ENCODE data around the gene MEGF6.

MEGF6 gene

DNA sequence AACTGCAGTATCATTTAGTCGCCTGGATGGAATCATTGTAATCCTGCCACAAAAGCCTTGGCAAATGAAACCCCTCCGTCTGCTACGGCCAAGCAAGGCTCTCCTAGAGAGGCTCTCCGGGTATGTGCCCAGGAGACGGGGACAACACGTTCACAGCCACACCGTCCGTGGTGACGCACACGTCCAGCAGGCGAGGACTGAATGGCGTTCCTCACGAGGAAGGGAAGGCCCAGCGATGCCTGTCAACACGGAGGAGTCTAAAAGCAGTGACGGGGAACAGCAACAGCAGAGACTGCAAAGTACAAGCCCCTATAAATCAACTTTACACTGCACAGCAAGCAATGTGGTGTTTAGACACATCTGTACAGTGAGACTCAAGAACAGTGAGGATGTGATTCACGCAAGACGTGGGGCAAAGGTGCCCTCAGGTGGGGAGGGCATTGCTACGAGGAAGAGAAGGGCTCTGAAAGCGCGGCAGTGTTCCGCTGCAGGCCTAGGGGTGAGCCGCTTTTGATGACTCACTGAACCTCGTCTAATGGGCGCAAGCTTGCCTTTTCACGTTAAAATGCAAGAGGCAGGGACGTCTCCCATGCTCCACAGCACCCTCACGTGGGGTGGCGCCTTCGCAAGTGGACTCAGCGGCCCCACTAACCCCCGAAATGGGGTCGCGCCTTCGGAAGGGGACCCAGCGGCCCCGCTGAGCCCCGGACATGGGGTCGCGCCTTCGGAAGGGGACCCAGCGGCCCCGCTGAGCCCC is 31.8 kb upstream of the MEGF6 start:
- DNase-seq: no peak

DNA sequence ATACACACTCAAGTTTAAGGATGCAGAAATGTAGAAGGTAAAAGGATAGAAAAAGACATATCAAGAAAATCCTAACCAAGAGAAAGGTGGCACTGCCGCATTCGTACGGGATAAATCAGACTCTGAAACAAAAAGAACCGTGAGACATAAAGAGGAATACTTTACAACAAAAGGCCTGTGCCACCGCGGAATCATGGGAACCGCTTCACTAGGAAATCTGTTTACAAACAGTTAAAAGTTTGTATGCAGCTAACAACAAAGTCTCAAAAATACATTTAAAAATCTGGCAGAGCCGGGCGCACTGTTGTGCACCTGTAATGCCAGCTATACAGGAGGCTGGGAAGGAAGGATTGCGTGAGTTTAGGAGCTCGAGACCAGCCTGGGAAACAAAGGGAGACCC is 30.5 kb upstream of the MEGF6 start:
- DNase-seq: no peak

DNA sequence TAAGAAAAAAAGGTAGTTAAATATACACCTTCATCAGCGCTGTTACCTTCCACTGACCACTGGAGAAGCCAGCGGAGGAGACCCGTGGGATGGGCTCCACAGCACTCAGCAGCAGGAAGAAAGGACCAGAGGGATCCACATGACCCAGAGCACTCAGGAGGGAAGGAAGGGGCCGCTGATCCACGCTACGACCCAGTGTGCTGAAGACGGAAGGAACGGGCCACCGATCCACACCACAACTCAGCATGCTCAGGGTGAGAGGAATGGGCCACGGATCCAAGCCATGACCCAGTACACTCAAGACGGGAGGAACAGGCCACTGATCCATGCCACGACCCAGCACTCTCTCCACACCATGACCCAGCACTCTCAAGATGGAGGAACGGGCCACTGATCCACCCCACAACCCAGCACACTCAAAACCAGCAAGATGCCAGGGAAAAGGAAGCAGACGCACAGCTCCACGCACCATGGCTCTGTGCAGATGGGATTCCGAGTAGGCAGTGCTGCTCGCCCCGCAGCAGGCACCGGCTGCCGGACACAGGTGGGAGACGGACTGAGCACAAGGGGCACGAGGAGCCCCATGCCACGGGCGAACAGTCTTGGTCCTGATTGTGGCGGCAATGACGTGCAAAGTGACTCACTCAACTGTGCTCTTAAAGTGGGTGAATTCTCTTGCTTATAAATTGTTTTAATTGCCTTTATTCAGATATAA is 29.9 kb upstream of the MEGF6 start:
- no peak for DNase-seq

- no peak for DNase-seq
These were observed 29.0 kb upstream of the MEGF6 start for GRCh38 chr1:3640121-3640837.

- no peak for DNase-seq
These were observed 28.1 kb upstream of the MEGF6 start for GRCh38 chr1:3639397-3639911.

GRCh38 chr1:3638676-3639075 is 27.4 kb upstream of the MEGF6 start:
- no peak for DNase-seq

DNA sequence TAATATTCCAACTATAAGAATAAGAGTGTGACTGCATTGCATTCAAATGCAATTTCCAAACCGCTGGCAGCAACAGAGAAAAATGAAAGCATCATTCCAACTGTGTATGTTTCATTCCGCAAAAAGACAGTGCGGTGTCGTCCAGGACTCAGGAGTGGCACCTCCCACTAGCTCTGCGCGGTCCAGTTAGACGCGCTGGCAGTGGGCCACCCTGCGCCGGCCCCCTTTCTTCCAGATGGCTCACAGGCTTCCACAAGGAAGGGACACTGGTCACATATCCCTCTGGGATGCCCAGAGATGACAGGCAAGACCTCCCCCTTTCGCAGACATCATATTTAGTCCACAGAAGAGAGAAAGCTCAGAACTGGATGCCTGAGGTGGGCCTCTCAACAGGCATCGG is 26.7 kb upstream of the MEGF6 start:
- no peak for DNase-seq

- no peak for DNase-seq
These were observed 25.2 kb upstream of the MEGF6 start for GRCh38 chr1:3636531-3636930.

GRCh38 chr1:3636080-3636479 is 24.8 kb upstream of the MEGF6 start:
- DNase-seq: no peak

- DNase-seq: no peak
These were observed 22.9 kb upstream of the MEGF6 start for GRCh38 chr1:3634059-3634800.

DNA sequence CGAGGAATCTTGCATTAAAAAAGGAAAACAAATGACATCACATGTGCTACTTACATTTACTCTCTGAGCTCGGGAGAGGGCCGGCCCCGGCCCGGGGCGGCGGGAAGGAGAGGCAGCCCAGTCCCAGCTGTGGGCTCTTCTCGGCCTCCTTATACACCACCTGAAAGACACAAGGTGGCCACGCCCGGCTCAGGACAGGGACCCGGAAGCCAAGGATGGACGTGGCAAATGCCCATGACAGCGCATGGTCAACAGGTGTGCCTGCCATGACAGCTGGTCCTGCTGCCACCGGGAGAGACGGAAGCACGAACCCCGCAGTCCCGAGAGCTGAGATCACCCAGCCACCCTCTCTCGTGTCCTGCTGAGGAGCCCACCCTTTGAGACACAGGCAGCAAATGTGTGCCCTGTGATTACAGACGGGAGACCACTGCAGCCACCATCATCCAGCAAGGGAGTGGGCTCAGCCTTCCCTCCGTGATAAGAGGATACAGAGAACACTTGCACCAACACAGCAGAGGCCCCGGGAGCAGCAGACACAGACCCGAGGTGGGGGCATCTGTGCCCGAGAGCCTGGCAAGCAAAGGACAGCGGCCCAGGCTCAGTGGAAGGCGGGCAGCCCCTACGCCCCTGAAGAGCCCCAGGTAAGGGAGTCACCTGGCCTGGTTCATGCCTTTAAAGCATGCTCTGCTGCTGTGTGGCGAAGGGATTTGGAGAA is 22.2 kb upstream of the MEGF6 start:
- no peak for DNase-seq

- DNase-seq: no peak
These were observed 21.5 kb upstream of the MEGF6 start for GRCh38 chr1:3632716-3633343.

DNA sequence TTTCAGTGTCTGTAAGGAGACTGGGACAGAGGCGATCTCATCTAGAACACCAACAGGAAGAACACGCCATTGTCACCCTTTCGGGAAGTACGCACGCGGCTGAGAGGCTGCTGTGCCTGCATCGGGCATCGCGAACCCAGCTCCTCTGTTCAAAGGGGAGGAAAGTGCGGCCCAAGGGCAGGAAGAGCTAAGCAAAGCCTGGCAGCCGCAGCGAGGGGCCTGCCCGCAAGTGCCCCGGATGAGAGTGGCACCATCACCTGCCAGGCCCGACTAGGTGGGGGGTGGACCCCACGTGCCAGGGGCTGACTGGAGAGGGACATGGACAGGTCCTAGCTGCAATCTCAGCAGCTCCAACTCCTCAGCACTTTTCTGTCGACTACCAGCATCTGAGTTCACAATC is 21.0 kb upstream of the MEGF6 start:
- no peak for DNase-seq

GRCh38 chr1:3631320-3632260 is 20.3 kb upstream of the MEGF6 start:
- no peak for DNase-seq

- no peak for DNase-seq
These were observed 19.6 kb upstream of the MEGF6 start for GRCh38 chr1:3630914-3631313.

DNA sequence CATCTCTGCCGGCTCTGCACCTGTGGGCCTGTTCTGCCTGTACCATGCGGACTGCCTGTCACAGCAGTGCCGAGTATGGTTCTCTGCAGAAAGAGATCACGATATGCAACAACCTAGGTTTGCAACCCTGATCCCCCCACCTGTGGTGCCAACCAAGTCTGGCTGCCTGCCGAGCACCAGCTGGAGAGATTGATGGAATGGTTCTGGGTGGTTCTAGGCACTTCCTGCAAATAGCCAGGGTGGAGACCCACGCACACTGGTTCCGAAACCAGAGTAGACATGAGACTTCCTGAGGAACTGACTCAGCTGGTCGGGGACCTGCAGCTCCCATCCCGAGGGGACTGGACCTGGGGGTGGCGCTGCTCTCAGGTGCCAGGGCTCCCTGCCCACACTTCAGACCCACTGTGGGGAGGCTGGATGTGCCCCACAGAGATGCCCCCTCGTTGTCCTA is 18.9 kb upstream of the MEGF6 start:
- DNase-seq: no peak

GRCh38 chr1:3629561-3630160 is 18.4 kb upstream of the MEGF6 start:
- no peak for DNase-seq

DNA sequence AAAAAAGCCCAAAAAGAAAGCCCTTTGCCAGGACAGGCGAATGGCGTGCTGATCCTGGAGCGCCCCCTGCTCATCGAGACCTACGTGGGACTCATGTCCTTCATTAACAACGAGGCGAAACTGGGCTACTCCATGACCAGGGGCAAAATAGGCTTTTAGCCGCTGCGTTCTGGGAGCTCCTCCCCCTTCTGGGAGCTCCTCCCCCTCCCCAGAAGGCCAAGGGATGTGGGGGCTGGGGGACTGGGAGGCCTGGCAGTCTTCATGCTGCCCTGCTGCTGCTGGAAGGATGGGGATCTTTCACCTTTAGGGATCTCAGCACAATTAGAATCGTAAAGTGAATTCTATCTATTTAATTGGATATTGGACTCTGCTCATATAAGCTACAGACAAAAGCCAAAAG is 17.1 kb upstream of the MEGF6 start:
- no peak for DNase-seq

GRCh38 chr1:3627515-3628253 is 16.4 kb upstream of the MEGF6 start:
- no peak for DNase-seq
